ENCODE data around the gene MACF1.
"Not testable (repeated sequence)": the region's sequence is repeated elsewhere in the genome, so short reads cannot be mapped to it uniquely, and the experiment has no call there.

The MACF1 gene

DNA sequence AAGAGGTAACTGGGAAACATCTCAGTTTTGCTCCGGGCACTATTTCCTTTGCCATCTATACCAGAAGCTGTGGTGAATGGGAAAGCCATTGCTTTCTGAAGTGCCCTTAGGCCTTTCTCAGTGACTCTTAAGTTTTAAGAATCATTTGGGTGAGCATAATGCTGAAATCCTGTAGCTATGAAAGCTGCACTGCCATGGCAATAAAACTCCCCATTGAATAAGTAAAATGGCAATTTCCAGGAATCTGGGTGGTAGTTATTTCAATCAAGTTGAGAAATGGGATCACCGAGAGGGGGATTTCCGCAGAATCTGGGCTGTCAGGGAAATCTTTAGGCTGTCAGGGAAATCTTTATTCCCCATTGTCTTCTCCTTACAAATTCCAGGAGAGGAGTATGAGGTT lies 26.8 kb upstream of the MACF1 start:
- no peak for DNase-seq (ENCODE audit: low read depth)

- no peak for DNase-seq (ENCODE audit: low read depth)
Measured at GRCh38 chr1:39178541-39179431, 25.7 kb upstream of the MACF1 start.

GRCh38 chr1:39181311-39181710 lies 23.2 kb upstream of the MACF1 start:
- no peak for DNase-seq (ENCODE audit: low read depth)

DNA sequence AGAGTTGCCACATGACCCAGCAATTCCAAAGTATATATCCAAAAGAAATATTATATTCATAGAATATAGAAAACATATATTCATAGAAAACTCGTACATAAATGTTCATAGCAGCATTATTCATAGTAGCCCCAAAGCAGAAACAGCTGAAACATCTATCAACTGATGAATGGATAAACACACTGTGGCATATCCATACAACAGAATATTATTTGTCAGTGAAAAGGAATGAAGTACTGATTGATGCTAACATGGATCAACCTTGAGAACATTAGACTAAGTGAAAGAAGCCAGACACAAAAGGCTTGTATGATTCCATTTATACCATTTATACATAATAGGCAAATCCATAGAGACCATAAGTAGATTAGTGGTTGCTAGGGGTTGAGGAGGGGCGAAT lies 21.7 kb upstream of the MACF1 start:
- no peak for DNase-seq (ENCODE audit: low read depth)

GRCh38 chr1:39183503-39184353 lies 20.8 kb upstream of the MACF1 start:
- no peak for DNase-seq (ENCODE audit: low read depth)

DNA sequence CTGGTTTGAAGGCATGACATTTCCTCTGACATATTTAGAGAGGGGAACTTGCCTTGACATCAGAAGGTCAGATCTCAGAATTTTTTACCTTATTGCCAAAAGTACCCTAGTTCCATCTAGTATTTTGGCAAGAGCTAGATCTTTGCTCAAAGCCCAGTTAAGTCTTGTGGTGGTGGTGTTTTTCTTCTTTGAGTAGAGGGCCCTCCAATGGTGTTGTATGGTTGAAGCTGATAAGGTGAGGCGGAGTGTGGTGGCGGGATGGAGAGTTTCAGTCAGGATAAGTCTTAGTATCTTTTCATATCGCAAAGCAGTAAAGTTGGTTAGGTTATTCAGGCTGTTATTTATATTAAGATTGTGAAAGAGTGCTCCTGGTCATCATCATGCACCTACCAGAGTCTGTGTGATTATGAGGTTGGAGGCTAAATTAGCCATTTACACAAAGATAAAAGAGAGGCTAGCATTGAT lies 20.1 kb upstream of the MACF1 start:
- DNase-seq (ENCODE audit: low read depth) = no peak

DNA sequence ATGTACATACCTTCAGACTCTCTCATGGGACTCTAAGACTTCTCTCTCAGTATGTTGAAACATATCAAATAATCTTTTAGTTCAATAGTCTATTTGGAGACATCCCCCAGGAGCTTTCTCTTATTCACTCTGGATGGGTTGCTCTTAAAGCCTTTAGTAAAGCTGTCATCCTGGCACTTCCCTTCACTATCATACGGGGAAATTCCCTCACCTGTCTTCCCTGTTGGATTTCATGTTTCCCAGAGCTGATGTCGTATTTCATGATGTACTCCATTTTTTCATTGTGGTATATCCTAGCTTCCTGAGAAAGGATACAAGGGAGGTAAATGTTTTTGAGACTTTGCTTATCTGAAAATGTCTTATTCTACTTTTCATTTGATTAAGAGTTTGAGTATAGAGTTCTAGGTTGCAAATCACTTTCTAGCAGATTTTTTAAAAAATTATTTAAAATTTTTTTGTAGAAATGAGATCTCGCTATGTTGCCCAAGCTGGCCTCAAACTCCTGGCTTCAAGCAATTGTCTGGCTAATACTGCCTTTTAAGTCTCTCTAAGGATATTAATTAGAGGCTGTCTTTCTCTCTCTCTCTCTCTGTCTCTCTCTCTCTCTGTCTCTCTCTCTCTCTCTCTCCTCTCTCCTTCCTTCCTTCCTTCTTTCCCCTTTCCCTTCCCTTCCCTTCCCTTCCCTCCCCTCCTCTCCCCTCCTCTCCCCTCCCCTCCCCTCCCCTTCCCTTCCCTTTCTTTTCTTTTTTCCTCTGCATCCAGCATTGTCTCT lies 17.0 kb upstream of the MACF1 start:
- DNase-seq (ENCODE audit: low read depth) = no peak

DNA sequence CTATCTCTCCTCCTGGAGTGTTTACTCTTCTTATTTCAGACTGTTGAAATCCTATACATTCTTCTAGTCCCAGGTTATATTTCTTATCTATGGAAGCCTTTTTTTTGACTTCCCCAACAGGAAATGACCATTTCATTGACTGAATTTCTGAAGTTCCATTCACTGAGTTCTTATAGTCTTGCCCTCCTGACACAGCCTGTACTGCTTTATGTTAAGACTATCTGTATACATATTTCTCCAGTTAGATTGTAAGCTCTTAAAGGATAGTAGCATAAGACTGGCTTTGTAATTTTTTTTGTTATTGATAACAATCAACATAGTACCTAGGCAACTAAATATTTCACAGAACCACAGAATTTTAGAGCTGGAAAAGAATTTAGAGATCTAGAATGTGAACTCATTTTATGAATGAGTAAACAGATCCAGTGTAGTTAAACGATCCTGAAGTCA lies 14.9 kb upstream of the MACF1 start:
- no peak for DNase-seq (ENCODE audit: low read depth)

GRCh38 chr1:39190096-39190495 lies 14.4 kb upstream of the MACF1 start:
- DNase-seq (ENCODE audit: low read depth) = no peak

- DNase-seq (ENCODE audit: low read depth) = no peak
Measured at GRCh38 chr1:39194398-39195051, 10.0 kb upstream of the MACF1 start.

DNA sequence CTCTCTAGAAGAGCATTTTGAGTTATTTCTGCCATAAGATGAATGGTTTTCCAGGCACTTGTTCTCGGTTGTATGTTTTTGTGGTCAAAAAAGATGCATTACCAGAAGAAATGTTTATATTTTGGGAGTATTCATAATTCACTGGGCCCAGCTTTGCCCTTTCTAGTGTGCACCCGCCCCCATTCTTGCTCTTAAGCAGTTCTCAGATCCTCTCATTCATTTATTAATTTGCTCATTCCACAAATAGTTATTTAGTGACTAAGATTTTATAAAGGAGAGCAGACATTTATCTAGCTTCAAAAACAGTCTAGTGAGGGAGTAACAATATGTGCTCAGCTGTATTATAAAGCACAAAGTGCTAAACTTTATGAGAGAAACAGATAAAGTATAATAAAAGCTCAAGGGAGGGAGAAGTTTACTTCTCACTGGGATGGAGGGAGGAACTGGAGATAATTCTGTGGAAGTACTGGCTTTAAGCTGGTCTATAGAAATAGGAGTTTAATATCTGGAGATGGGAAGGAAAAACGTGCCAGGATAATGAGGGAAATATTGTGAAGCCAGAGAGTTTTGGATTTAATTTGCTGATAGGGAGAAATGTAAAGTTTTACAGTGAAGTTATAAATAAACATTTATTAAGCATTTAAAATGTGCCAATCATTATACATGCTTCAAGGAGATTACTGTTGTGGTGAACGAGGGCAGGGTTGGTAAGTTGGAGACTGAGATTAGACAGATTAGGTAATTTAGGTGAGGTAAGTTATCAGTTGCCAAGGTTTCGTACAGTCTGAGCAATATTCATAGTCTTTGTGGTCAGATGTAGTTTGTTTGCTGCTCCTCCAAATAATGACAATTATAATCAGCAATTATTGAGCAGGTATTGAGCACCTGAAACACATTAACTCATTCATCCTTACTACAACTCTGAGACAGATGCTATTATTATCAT lies 9.1 kb upstream of the MACF1 start:
- DNase-seq (ENCODE audit: low read depth) = no peak

DNA sequence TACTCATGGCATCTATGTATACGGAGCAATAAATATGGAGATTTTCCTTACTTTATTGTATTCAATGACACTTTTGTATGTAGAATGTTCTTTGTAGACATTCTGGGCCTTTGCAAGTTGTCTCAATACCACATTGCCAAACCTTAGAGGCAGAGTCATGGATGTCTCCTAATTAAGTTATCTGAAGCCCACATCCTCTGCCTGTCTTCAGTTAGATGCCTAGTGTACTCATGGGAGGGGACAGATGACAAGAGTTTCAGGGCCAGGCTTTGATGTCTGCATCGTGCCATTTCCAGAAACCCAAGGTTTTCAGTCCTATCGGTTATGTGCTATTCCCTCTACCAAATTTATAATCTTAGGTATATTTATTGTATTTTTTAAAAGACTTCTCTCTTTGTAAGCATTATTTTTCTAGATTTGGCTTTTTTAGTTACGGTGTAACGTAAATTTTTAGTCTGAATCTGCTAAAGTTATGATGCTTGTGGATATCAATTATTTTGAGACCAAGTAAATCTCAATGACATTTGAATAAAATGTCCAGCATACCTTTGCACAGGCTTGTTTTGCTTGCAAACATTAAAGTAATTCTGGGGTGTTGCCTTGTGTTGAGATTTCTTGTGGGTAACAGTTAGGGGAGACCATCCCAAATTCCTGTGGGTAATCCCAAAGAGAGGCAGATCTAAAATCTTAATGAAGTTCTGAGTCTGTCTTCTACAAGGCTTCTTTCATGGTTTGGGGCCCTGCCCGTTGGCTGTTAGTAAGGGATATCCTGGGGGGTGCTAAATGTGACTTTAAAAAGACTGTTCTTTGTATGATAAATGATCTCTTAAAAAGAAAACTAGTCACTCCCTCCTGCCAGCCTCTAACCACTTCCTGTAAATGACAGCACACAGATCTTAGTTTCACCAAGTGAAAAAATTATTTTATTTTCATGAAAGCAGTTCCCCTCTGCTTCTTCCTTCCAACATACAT lies 8.0 kb upstream of the MACF1 start:
- no peak for DNase-seq (ENCODE audit: low read depth)

GRCh38 chr1:39199593-39199992 lies 4.9 kb upstream of the MACF1 start:
- DNase-seq (ENCODE audit: low read depth) = no peak

DNA sequence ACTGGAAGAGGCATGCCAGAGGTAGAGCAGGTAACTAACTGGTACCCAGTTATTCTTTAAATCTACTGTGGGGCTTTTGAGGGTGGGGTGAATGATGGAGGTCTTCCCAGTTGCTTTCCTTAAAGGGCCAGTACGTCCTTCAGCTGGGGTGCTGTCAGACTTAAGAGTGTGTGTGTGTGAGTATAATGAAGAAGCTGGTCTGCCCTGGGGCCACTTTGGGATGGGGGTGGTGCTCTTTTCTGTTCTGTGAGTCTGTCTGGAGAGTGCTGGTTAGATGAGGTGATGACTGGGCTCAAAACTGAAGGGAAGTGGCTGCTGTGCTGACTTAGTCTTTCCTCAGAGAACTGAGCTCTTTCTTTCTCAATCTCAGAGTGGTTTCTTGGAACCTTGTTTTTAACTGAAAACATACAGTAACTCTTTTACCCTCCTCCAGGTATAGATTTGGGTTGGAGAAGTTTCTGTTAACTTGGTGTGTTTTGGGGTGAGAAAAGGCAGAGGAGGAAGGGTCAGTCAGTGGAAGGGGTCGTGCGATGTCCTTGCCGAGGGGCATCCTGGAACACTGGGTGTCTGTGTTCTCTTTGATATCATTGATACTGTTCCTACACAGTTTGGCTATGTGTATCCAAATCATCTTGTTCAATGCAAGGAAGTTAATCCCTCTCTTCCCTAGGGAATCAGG lies 746 bp downstream of the MACF1 start:
- DNase-seq (ENCODE audit: low read depth) = no peak

DNA sequence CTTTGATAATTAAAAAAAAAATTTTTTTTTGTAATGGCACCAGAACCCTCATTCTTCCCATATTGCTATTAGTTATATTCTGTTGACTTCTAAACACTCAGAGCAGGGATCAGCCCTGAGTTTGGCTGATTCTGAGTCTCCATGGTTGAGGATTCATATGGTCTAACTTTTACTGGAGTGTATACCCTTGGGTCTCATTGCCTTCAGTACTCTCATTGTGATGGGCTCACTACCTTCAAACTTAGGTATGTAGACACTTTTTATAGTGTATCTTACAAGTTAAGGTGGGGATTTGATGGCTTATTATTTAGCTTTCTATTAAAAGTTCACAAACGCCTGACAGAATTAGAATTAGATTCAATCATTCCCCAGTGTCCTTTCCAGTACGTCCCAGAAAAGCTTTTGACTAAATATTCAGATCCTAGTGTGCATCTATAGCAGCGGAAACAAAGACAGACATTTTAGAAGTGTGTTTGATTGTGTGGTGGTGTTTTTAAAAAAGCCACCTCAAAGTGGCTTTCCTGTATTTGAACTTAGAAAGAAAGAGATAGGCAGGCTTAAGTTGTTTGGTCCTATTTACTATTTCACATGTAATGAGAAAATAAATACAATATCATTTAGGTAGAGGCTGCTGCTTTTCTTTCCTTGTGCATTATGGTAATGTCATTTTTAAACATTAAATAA lies 1.4 kb downstream of the MACF1 start:
- DNase-seq (ENCODE audit: low read depth) = no peak

DNA sequence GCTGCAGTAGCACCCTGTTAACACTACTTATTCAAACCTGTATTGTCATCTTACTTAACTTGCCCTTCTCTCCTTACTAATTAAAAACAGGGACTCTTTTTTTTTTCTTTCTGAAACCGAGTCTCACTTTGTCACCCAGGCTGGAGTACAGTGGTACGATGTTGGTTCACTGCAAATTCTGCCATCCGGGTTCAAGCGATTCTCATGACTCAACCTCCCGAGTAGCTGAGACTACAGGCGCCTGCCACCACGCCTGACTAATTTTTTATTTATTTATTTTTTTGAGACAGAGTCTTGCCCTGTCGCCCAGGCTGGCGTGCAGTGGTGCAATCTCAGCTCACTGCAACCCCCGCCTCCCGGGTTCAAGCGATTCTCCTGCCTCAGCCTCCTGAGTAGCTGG lies 3.9 kb downstream of the MACF1 start:
- DNase-seq (ENCODE audit: low read depth) = not testable (repeated sequence)

- DNase-seq (ENCODE audit: low read depth) = no peak
Measured at GRCh38 chr1:39210649-39211048, 6.2 kb downstream of the MACF1 start.

- DNase-seq (ENCODE audit: low read depth) = no peak
Measured at GRCh38 chr1:39212499-39212898, 8.0 kb downstream of the MACF1 start.

All from non-pigmented ciliary epithelial cell (primary cell).